Measurements from ENCODE around the gene VTI1B.

GRCh38 chr14:67694791-67695393, 20.5 kb upstream of the VTI1B start:
- TF ChIP-seq CTCF (optimal IDR thresholded peaks at IDR 0.05 in 1 of 3, IDR thresholded peaks at IDR 0.05 in 1 of 3, conservative IDR thresholded peaks at IDR 0.05 in 1 of 3; ENCODE audit: extremely low read depth in 1 of 3, insufficient read depth in 2 of 3, low read length in 3 of 3) = no peak
- TF ChIP-seq EZH2 (IDR thresholded peaks at IDR 0.05; ENCODE audit: low read length) = no peak

Measured in keratinocyte (primary cell).